Smooth muscle cell (in vitro differentiated cells): Measurements from ENCODE around the gene XPO6. TPM values are rescaled to one million over a fixed set of nuclear protein-coding genes. Genes with fewer than 3 reads are reported as not detected.

Experiments
- DNase-seq: peaks from one replicate; lab custom pipeline; 2025; ENCODE audit not compliant: unreplicated experiment; lab: John Stamatoyannopoulos, UW
- H2AFZ ChIP-seq: fragments of 200-600 bp; sonication (generic); 2 replicates; pipeline ENCODE4 v1.6.0; 2016; ENCODE audit warnings: antibody characterized with exemption, low read depth, mild to moderate bottlenecking
- H3F3A ChIP-seq: fragments of 200-600 bp; sonication (generic); 2 replicates; pipeline ENCODE4 v1.6.0; 2017; ENCODE audit warnings: antibody characterized with exemption, low read depth
- H3K27ac ChIP-seq: fragments of 200-600 bp; sonication (generic); 2 replicates; pipeline ENCODE4 v1.5.1; 2016; ENCODE audit warnings: low read depth, mild to moderate bottlenecking
- H3K27me3 ChIP-seq: fragments of 200-600 bp; sonication (generic); 2 replicates; pipeline ENCODE4 v1.6.1; 2016; ENCODE audit warnings: low read depth, mild to moderate bottlenecking
- H3K36me3 ChIP-seq: fragments of 200-600 bp; sonication (generic); 2 replicates; pipeline ENCODE4 v1.5.1; 2016; ENCODE audit warnings: low read depth
- H3K4me1 ChIP-seq: fragments of 200-600 bp; sonication (generic); 2 replicates; pipeline ENCODE4 v1.5.1; 2016; ENCODE audit warnings: low read depth
- H3K4me2 ChIP-seq: fragments of 200-600 bp; sonication (generic); 2 replicates; pipeline ENCODE4 v1.6.0; 2016; ENCODE audit warnings: mild to moderate bottlenecking
- H3K4me3 ChIP-seq: fragments of 200-600 bp; sonication (generic); 2 replicates; pipeline ENCODE4 v1.5.1; 2016; ENCODE audit warnings: mild to moderate bottlenecking
- H3K79me2 ChIP-seq: fragments of 200-600 bp; sonication (generic); 2 replicates; pipeline ENCODE4 v1.6.0; 2016; ENCODE audit warnings: low read depth, mild to moderate bottlenecking
- H3K9ac ChIP-seq: fragments of 200-600 bp; sonication (generic); 2 replicates; pipeline ENCODE4 v1.6.0; 2016; ENCODE audit warnings: low read depth
- H3K9me3 ChIP-seq: fragments of 200-600 bp; sonication (generic); replicated peaks from 2 replicates; pipeline ENCODE4 v1.5.1; 2016; ENCODE audit warnings: low read depth
- H4K20me1 ChIP-seq: fragments of 200-600 bp; sonication (generic); 2 replicates; pipeline ENCODE4 v1.6.0; 2016; ENCODE audit warnings: low read depth
- WGBS: methylation state at CpG from one replicate; pipeline ENCODE4 v1.1.7; 2016; ENCODE audit warnings: low lambda C conversion rate; 5-methylcytosine and 5-hydroxymethylcytosine counted together
- polyA plus RNA-seq: library from polyadenylated mRNA; unstranded; fragments of >200 nt; fragmentation: Nextera tagmentation; extraction: Ambion mirVana; gene quantifications from 2 replicates; pipeline ENCODE4 v1.2.1, GENCODE V29; 2016
- total RNA-seq: library from RNA; depleted of rRNA; stranded (reverse); fragments of >200 nt; gene quantifications from 2 replicates; pipeline ENCODE4 v1.2.3, GENCODE V29; 2014
- TF ChIP-seq, protein P1 (sequence below): fragments of 200-600 bp; sonication (generic); IDR thresholded peaks from 2 replicates; pipeline ENCODE4 v1.5.1; 2017; ENCODE audit warnings: borderline replicate concordance, mild to moderate bottlenecking, antibody characterized with exemption; ENCODE audit not compliant: insufficient read depth, poor library complexity, severe bottlenecking

Gene XPO6
- total and polyA plus RNA-seq, 2 experiments from 2014 or later: 42.1 to 82.1 TPM

DNA sequence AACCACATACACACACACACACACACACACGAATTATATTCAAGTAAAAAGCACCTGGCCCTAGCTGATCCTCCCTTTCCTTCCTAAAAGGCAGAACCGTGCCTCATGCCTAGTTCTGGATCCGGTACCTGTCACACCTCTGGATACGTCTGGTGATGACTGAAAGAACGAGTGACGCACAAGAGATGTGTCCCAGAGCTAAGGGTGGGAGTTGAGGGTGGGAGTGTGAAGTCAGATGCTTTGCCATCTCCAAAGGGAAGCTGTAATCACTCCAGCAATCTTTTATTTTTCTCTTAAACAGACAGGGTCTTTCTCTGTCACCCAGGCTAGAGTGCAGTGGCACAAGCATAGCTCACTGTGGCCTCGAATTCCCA lies 121.8 kb downstream of the XPO6 start:
- Histone ChIP-seq H3K9me3 (no peaks in the 10 kb centered on the region), H3K36me3 (no peaks in the 10 kb centered on the region), H3K79me2 (no peaks in the 10 kb centered on the region), H3K27ac (no peak overlapping the region), H2AFZ (no peak overlapping the region), H3K4me2 (no peak overlapping the region), H3K9ac (no peak overlapping the region), H3K27me3 (no peaks in the 10 kb centered on the region), H3K4me3 (no peak overlapping the region), H3K4me1 (peaks cover 5% of the 10 kb centered on the region), H4K20me1 (peaks cover 16% of the 10 kb centered on the region), H3F3A (no peaks in the 10 kb centered on the region)
- TF ChIP-seq, protein P1, sequence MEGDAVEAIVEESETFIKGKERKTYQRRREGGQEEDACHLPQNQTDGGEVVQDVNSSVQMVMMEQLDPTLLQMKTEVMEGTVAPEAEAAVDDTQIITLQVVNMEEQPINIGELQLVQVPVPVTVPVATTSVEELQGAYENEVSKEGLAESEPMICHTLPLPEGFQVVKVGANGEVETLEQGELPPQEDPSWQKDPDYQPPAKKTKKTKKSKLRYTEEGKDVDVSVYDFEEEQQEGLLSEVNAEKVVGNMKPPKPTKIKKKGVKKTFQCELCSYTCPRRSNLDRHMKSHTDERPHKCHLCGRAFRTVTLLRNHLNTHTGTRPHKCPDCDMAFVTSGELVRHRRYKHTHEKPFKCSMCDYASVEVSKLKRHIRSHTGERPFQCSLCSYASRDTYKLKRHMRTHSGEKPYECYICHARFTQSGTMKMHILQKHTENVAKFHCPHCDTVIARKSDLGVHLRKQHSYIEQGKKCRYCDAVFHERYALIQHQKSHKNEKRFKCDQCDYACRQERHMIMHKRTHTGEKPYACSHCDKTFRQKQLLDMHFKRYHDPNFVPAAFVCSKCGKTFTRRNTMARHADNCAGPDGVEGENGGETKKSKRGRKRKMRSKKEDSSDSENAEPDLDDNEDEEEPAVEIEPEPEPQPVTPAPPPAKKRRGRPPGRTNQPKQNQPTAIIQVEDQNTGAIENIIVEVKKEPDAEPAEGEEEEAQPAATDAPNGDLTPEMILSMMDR: no peak
- no peak for DNase-seq
- WGBS: 95% methylated on average over 7 of the region's 7 CpGs

DNA sequence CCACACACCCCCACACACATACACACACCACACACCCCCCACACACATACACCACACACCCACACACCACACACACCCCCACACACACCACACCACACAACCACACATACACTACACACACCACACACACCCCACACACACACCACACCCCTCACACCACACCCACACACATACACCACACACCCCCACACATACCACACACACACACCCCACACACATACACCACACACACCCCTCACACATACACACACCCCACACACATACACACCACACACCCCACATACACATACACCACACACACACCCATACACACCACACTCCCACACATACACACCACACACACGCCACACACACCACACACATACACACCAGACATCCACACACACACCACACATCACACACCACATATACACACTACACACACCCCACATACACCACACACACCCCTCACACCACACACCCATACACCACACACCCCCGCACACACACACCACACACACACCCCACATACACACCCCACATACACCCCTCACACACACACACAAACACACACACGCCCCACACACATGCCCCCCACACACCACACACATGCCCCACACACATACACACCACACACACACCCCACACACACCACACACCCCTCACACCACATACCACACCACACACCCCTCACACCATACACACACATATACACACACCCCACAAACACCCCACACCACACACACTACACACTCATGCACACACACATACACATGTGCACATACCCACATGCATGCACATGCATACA lies 122.4 kb downstream of the XPO6 start:
- H3K9ac ChIP-seq: no peak overlapping the region
- TF ChIP-seq, protein P1: no peak
- H3K27me3 ChIP-seq: no peaks in the 10 kb centered on the region
- no peak overlapping the region for H3K4me2 ChIP-seq
- H2AFZ ChIP-seq: no peak overlapping the region
- H3K36me3 ChIP-seq: no peaks in the 10 kb centered on the region
- H4K20me1 ChIP-seq: peaks cover 14% of the 10 kb centered on the region
- no peaks in the 10 kb centered on the region for H3F3A ChIP-seq
- H3K9me3 ChIP-seq: no peaks in the 10 kb centered on the region
- no peaks in the 10 kb centered on the region for H3K79me2 ChIP-seq
- no peak overlapping the region for H3K27ac ChIP-seq
- 95% methylated on average over 3 of the region's 3 CpGs for WGBS
- DNase-seq: no peak
- no peak overlapping the region for H3K4me3 ChIP-seq
- H3K4me1 ChIP-seq: peaks cover 5% of the 10 kb centered on the region

DNA sequence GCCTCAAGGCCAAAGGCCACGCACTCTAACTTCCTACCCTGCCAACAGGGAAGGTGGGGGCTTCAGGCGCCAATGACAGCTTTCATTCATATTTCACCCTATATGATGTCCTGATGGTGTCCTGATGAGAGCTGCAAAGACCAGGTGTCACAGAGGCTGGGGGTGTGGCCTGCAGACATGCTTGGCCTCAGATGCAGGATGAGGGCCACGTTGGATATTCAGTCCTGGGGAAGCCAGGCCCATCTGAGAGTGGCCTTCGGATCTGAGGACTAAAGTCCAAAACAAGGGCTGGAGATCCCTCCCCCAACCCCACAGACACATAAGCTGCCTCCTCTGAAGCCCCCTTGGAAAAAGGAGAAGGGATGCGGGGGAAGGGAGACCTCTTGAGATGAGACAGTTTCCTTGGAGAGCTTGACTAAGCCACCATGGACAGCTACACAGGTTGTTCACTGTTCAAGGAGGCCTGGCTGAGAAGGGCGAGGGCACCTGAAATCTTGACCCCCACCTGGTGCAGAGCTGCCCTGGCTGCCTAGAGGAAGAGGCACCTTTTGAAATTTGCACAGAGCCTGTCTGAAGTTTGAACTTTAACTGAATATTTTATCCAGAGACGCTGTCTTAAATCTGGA lies 124.0 kb downstream of the XPO6 start:
- H3K4me1 ChIP-seq: peaks cover 4% of the 10 kb centered on the region
- no peak overlapping the region for H3K9ac ChIP-seq
- TF ChIP-seq, protein P1: no peak
- no peaks in the 10 kb centered on the region for H4K20me1 ChIP-seq
- DNase-seq: no peak
- H3K9me3 ChIP-seq: no peaks in the 10 kb centered on the region
- no peaks in the 10 kb centered on the region for H3K27me3 ChIP-seq
- no peaks in the 10 kb centered on the region for H3K79me2 ChIP-seq
- H3K4me2 ChIP-seq: no peak overlapping the region
- H2AFZ ChIP-seq: no peak overlapping the region
- 94% methylated on average over 7 of the region's 7 CpGs for WGBS
- H3K36me3 ChIP-seq: no peaks in the 10 kb centered on the region
- no peak overlapping the region for H3K4me3 ChIP-seq
- H3K27ac ChIP-seq: no peak overlapping the region
- H3F3A ChIP-seq: no peaks in the 10 kb centered on the region
